A673 (cell line): Measurements from ENCODE around the gene HSF5. TPM values are rescaled to one million over a fixed set of nuclear protein-coding genes. Genes with fewer than 3 reads are reported as not detected.

Source experiments
- BruUV-seq: library from RNA; stranded (reverse); fragments of 400-500 nt; replicated peaks from 2 replicates; lab custom pipeline; 2021; lab: Mats Ljungman, UMichigan
- CTCF ChIA-PET: fragments of 300-600 bp; sonication (Branson Sonifier 250); formaldehyde crosslinking; loops from one replicate; lab custom pipeline; 2022; ENCODE audit warnings: antibody characterized with exemption; lab: Charles Lee
- POLR2A ChIA-PET: fragments of 300-600 bp; sonication (Branson Sonifier 250); formaldehyde crosslinking; loops from one replicate; lab custom pipeline; 2022; ENCODE audit warnings: antibody characterized with exemption; ENCODE audit not compliant: low non-redundant PET; lab: Charles Lee
- DNase-seq: peaks from one replicate; pipeline ENCODE4 v3.0.0-alpha.2; 2015; ENCODE audit warnings: low spot score
- H3K27ac ChIP-seq: fragments of 200-600 bp; sonication (generic); 2 replicates; pipeline ENCODE4 v1.5.1; 2016; ENCODE audit warnings: mixed run types, low read depth, mild to moderate bottlenecking, mixed read lengths, antibody characterized with exemption, low read length; ENCODE audit not compliant: poor library complexity, severe bottlenecking
- H3K27me3 ChIP-seq: fragments of 200-600 bp; sonication (generic); replicated peaks from 2 replicates; pipeline ENCODE4 v1.6.1; 2017; ENCODE audit warnings: mixed run types, low read depth, mild to moderate bottlenecking, mixed read lengths, antibody characterized with exemption, low read length; ENCODE audit not compliant: insufficient read depth, poor library complexity
- H3K36me3 ChIP-seq: fragments of 200-600 bp; sonication (generic); 2 replicates; pipeline ENCODE4 v1.6.1; 2016; ENCODE audit warnings: mixed run types, mild to moderate bottlenecking, mixed read lengths, antibody characterized with exemption, low read length; ENCODE audit not compliant: insufficient read depth, poor library complexity, severe bottlenecking
- H3K4me1 ChIP-seq: fragments of 200-600 bp; sonication (generic); 2 replicates; pipeline ENCODE4 v1.6.1; 2017; ENCODE audit warnings: mixed run types, mild to moderate bottlenecking, mixed read lengths, antibody characterized with exemption, low read length; ENCODE audit not compliant: insufficient read depth, poor library complexity, severe bottlenecking
- H3K4me3 ChIP-seq: fragments of 200-600 bp; sonication (generic); 2 replicates; pipeline ENCODE4 v1.5.1; 2016; ENCODE audit warnings: low read depth, mixed run types, mild to moderate bottlenecking, mixed read lengths, low read length; ENCODE audit not compliant: poor library complexity, severe bottlenecking
- H3K9me3 ChIP-seq: fragments of 200-600 bp; sonication (generic); 2 replicates; pipeline ENCODE4 v1.6.1; 2016; ENCODE audit warnings: mixed run types, low read depth, mild to moderate bottlenecking, mixed read lengths, antibody characterized with exemption, low read length; ENCODE audit not compliant: poor library complexity, severe bottlenecking
- CTCF ChIP-seq: fragments of 300-800, 200-600 bp; sonication (generic); conservative IDR thresholded peaks from 2 replicates; pipeline ENCODE4 v1.5.1; 2017; ENCODE audit warnings: low read depth, mild to moderate bottlenecking, antibody characterized with exemption, low read length, moderate library complexity, mixed read lengths
- EZH2 ChIP-seq: fragments of 200-600 bp; sonication (generic); IDR thresholded peaks from 2 replicates; pipeline ENCODE4 v1.6.1; 2017; ENCODE audit warnings: borderline replicate concordance, low read depth, mild to moderate bottlenecking, mixed read lengths, antibody characterized with exemption, low read length; ENCODE audit not compliant: poor library complexity, severe bottlenecking
- intact Hi-C: fragments of 100-400 bp; cut with micrococcal nuclease; formaldehyde crosslinking; loops from one replicate; pipeline ENCODE4 v1.10.0; 2022; ENCODE audit not compliant: unreplicated experiment
- total RNA-seq: library from RNA; stranded (reverse); gene quantifications from 2 replicates; pipeline ENCODE4 v1.2.3, GENCODE V29; 2021

HSF5 gene
- total RNA-seq, 1 experiment from 2014 or later: 0.06 TPM

GRCh38 chr17:58447039-58447975 is 40.9 kb downstream of the HSF5 start:
- Histone ChIP-seq H3K9me3 (no peaks in the 10 kb centered on the region), H3K4me3 (no peak overlapping the region), H3K4me1 (no peaks in the 10 kb centered on the region), H3K36me3 (no peaks in the 10 kb centered on the region), H3K27ac (no peak overlapping the region), H3K27me3 (peaks cover 13% of the 10 kb centered on the region)
- peak; percentile 82 for DNase-seq
- no TSS peak for BruUV-seq
- intact Hi-C loops: loop anchor here (1.0 to 5.0 kb wide), 5 partner anchors 130 to 1315 kb away; no protein-coding TSS in a partner anchor
- TF ChIP-seq EZH2: no peak
- TF ChIP-seq CTCF: peak; percentile 76
- POLR2A ChIA-PET: no interaction called here
- CTCF ChIA-PET: interaction anchor here (0.5 to 1.6 kb wide), 3 partner anchors 130 to 532 kb away, joined by 3 to 5 read pairs (median 4); no protein-coding TSS in a partner anchor

GRCh38 chr17:58446086-58446485 is 42.1 kb downstream of the HSF5 start:
- BruUV-seq: no TSS peak
- ChIA-PET POLR2A (no interaction called here), CTCF (interaction anchor here (0.7 kb wide), 2 partner anchors 51 to 455 kb away, joined by 5 to 6 read pairs; no protein-coding TSS in a partner anchor)
- TF ChIP-seq EZH2 (no peak), CTCF (no peak)
- intact Hi-C loops: loop anchor here (5.0 kb wide), 4 partner anchors 129 to 1314 kb away; no protein-coding TSS in a partner anchor
- no peaks in the 10 kb centered on the region for H3K4me1 ChIP-seq
- H3K27me3 ChIP-seq: peaks cover 23% of the 10 kb centered on the region
- no peak for DNase-seq
- H3K9me3 ChIP-seq: no peaks in the 10 kb centered on the region
- no peak overlapping the region for H3K27ac ChIP-seq
- no peaks in the 10 kb centered on the region for H3K36me3 ChIP-seq
- H3K4me3 ChIP-seq: no peak overlapping the region

GRCh38 chr17:58436805-58437239 is 51.4 kb downstream of the HSF5 start:
- no peaks in the 10 kb centered on the region for H3K36me3 ChIP-seq
- ChIA-PET CTCF (no interaction called here), POLR2A (no interaction called here)
- H3K9me3 ChIP-seq: no peaks in the 10 kb centered on the region
- intact Hi-C loops: no loop called here
- peaks cover 28% of the 10 kb centered on the region for H3K27me3 ChIP-seq
- no peak for DNase-seq
- H3K4me1 ChIP-seq: no peaks in the 10 kb centered on the region
- no peak overlapping the region for H3K4me3 ChIP-seq
- no peak overlapping the region for H3K27ac ChIP-seq
- no TSS peak for BruUV-seq
- TF ChIP-seq EZH2 (no peak), CTCF (no peak)
